Ovary (tissue), 3 donors: ENCODE measurements around the gene MTA1.

Source experiments
- CTCF ChIP-seq, 3 donors: fragments of 450-650 bp in 2 of 3; fragments of 200-600 bp in 1 of 3; IDR thresholded peaks; one replicate each; pipeline versions ENCODE4 v1.5.1 to v1.8.0; 2016 to 2022; ENCODE audit warnings: antibody characterized with exemption in 3 of 3, mild to moderate bottlenecking in 1 of 3
- EP300 ChIP-seq: sonication (generic); formaldehyde crosslinking; IDR thresholded peaks from one replicate; pipeline ENCODE4 v1.6.1; 2017; ENCODE audit warnings: antibody characterized with exemption
- POLR2A ChIP-seq: fragments of 450-650 bp; IDR thresholded peaks from one replicate; pipeline ENCODE4 v1.6.1; 2017; ENCODE audit warnings: antibody characterized with exemption, mild to moderate bottlenecking, moderate library complexity
- donor health status: DM: no; HTN: no; CAD: no.

DNA sequence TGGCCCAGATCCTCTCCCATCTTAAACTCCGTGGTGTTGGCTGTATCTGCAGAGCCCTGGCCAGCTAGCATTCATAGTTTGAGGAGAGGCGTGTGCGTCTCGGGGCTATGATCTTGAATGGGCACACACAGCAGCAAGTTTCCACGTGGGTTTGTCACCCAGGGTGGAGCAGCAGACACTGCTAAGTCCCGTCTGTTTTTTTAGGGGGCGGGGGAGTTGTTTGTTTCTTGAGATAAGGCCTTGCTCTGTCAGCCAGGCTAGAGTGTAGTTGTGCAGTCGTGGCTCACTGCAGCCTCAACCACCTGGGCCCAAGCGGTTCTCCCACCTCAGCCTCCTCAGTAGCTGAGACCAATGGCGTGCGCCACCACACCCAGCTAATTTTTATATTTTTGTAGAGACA is 41.4 kb upstream of the MTA1 start:
- no peak for TF ChIP-seq POLR2A
- TF ChIP-seq EP300: no peak
- TF ChIP-seq CTCF (IDR thresholded peaks at IDR 0.05): no peak
